PFSK-1 (cell line): ENCODE measurements around the gene SETD2.

ENCODE experiments used
- FOXP2 ChIP-seq: optimal IDR thresholded peaks from 2 replicates; pipeline ENCODE3; 2011; ENCODE audit warnings: borderline replicate concordance, control low read depth, inconsistent platforms; ENCODE audit not compliant: insufficient read depth; ENCODE audit errors: extremely low read length, extremely low read depth
- POLR2AphosphoS5 ChIP-seq: IDR thresholded peaks from 2 replicates; pipeline ENCODE4 v1.6.1; 2012; ENCODE audit warnings: low read depth, mild to moderate bottlenecking, control low read depth, low read length, moderate library complexity
- TAF1 ChIP-seq: IDR thresholded peaks from 2 replicates; pipeline ENCODE4 v1.6.1; 2012; ENCODE audit warnings: low read length, control low read depth, borderline replicate concordance; ENCODE audit not compliant: insufficient read depth

GRCh38 chr3:46987743-46988401 lies 176.0 kb downstream of the SETD2 start:
- TF ChIP-seq FOXP2, result no peak
- TF ChIP-seq POLR2AphosphoS5, result no peak
- no peak for TF ChIP-seq TAF1
